Activated naive CD8-positive, alpha-beta T cell treated with anti-CD3 and anti-CD28 coated beads, Interleukin-2, amount 50 U/mL, for 24 hours (primary cell): Measurements from ENCODE around the gene ABCB10.
"Not testable (repeated sequence)": the region's sequence is repeated elsewhere in the genome, so short reads cannot be mapped to it uniquely, and the experiment has no call there.

Source experiments
- ATAC-seq: fragments of 150-1000 bp; cut with Tn5 transposase; one replicate; pipeline ENCODE4 v1.10.0; 2021
- DNase-seq: peaks from one replicate; pipeline ENCODE4 v3.0.0; 2021
- H3K27ac Mint-ChIP-seq: one replicate; pipeline ENCODE4 v1.8.0; 2021; ENCODE audit warnings: mild to moderate bottlenecking, mixed read lengths
- H3K27me3 Mint-ChIP-seq: one replicate; pipeline ENCODE4 v1.8.0; 2021; ENCODE audit warnings: mixed read lengths
- H3K36me3 Mint-ChIP-seq: one replicate; pipeline ENCODE4 v1.8.0; 2021; ENCODE audit warnings: low read depth, mixed read lengths
- H3K4me1 Mint-ChIP-seq: one replicate; pipeline ENCODE4 v1.8.0; 2021; ENCODE audit warnings: mixed read lengths
- H3K4me3 Mint-ChIP-seq: one replicate; pipeline ENCODE4 v1.8.0; 2021; ENCODE audit warnings: mild to moderate bottlenecking, moderate library complexity, mixed read lengths
- H3K9me3 Mint-ChIP-seq: one replicate; pipeline ENCODE4 v1.8.0; 2021; ENCODE audit warnings: mixed read lengths

ABCB10 gene

GRCh38 chr1:229560124-229560523 lies 1.6 kb upstream of the ABCB10 start:
- not testable (repeated sequence) for H3K27ac Mint-ChIP-seq, H3K9me3 Mint-ChIP-seq, ATAC-seq, DNase-seq, H3K36me3 Mint-ChIP-seq, H3K27me3 Mint-ChIP-seq
- H3K4me3 Mint-ChIP-seq, result peak overlapping the region; percentile 92
- H3K4me1 Mint-ChIP-seq, result peaks cover 31% of the 10 kb centered on the region

DNA sequence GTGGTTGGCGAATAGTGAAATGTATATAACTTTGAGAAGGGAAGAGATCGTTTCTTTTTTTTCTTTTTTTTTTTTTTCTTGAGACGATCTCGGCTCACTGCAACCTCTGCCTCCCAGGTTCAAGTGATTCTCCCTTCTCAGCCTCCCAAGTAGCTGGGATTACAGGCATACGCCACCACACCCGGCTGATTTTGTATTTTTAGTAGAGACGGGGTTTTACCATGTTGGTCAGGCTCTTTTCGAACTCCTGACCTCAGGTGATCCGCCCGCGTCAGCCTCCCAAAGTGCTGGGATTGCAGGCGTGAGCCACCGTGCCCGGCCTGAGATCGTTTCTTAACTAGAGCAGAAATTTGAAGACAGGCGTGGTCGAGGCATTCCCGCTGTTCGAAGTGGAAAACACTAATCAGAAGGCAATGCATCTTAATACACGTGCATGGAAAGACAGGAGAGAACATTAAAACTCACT lies 862 bp upstream of the ABCB10 start:
- H3K36me3 Mint-ChIP-seq, H3K9me3 Mint-ChIP-seq, H3K27me3 Mint-ChIP-seq, ATAC-seq: not testable (repeated sequence)
- H3K4me1 Mint-ChIP-seq, result peaks cover 38% of the 10 kb centered on the region
- H3K27ac Mint-ChIP-seq, result peak overlapping the region; percentile 93
- peak; percentile 12 for DNase-seq
- H3K4me3 Mint-ChIP-seq, result peak overlapping the region; percentile 92

- ATAC-seq, result peak; percentile 2
- DNase-seq, result peak; percentile 55
These were observed 543 bp downstream of the ABCB10 start for GRCh38 chr1:229557913-229558414.

DNA sequence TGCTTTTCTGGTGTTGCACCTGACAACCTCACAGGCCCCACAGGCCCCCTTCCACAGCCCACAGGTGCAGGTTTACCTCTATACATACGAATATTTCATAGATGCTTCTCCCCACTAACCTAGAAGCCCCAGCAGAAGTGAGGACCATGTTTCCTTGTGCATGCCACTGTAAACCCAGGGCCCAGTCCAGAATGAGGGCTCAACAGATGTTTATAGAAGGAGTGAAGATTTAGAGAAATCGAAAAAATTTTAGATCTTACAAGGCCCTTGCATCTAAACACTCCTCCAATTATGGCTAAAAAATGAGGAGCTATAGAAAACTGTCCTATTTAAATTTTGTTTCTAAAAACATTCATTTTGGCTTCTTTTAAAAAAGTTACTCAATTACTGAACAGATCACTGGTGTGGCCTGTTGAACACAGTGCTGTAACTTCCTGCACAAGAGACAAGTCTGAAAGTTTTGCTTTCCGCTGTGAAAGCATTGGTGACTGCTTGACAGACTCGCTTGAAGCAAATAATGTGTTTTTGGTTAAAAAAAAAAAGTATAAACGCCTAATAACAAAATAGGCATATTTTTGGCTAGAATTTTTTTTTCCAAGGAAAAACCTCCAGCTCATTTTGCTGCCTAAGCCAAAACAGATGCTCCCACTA lies 1.2 kb downstream of the ABCB10 start:
- Mint-ChIP-seq H3K27me3 (no peaks in the 10 kb centered on the region), H3K9me3 (no peaks in the 10 kb centered on the region), H3K4me1 (peaks cover 44% of the 10 kb centered on the region), H3K4me3 (peak overlapping the region; percentile 88), H3K27ac (peak overlapping the region; percentile 72), H3K36me3 (peaks cover 9% of the 10 kb centered on the region)
- ATAC-seq, result no peak
- DNase-seq, result no peak

More at GRCh38 chr1:229557913-229558414, 543 bp downstream of the ABCB10 start:
- peaks cover 40% of the 10 kb centered on the region for H3K4me1 Mint-ChIP-seq
- no peaks in the 10 kb centered on the region for H3K9me3 Mint-ChIP-seq
- peaks cover 6% of the 10 kb centered on the region for H3K36me3 Mint-ChIP-seq
- H3K4me3 Mint-ChIP-seq, result peak overlapping the region; percentile 88
- no peaks in the 10 kb centered on the region for H3K27me3 Mint-ChIP-seq
- H3K27ac Mint-ChIP-seq, result peak overlapping the region; percentile 72

GRCh38 chr1:229554886-229555621 lies 3.5 kb downstream of the ABCB10 start:
- Mint-ChIP-seq H3K27me3 (no peaks in the 10 kb centered on the region), H3K9me3 (no peaks in the 10 kb centered on the region), H3K4me3 (no peak overlapping the region), H3K36me3 (peaks cover 9% of the 10 kb centered on the region), H3K4me1 (peaks cover 47% of the 10 kb centered on the region), H3K27ac (no peak overlapping the region)
- ATAC-seq (no peak), DNase-seq (no peak)

DNA sequence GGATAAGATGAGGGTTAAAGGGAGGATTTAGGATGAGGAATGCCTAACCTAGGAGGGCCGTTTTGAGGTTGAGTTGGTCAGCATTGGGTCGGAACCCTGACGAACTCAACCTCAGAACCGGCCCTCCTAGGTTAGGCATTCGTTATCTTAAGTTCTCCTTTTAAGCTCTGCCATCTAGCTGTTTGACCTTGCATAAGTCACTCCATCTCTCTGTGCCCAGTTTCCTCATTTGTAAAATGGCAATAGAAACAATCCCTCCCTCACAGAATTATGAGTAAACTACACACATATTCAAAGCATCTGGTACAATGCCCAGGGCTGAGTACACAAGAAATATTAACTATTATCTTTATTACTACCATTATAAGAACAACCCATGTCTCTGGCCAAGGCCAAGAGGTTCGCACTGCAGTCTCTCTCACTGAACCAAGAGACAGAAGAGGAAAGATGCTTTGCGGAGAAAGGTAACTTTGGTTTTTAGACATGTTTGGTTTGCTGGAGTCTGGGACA lies 4.8 kb downstream of the ABCB10 start:
- no peak for ATAC-seq
- Mint-ChIP-seq H3K4me3 (no peak overlapping the region), H3K36me3 (peaks cover 13% of the 10 kb centered on the region), H3K27ac (no peak overlapping the region), H3K27me3 (no peaks in the 10 kb centered on the region), H3K4me1 (peaks cover 38% of the 10 kb centered on the region), H3K9me3 (no peaks in the 10 kb centered on the region)
- DNase-seq, result no peak

DNA sequence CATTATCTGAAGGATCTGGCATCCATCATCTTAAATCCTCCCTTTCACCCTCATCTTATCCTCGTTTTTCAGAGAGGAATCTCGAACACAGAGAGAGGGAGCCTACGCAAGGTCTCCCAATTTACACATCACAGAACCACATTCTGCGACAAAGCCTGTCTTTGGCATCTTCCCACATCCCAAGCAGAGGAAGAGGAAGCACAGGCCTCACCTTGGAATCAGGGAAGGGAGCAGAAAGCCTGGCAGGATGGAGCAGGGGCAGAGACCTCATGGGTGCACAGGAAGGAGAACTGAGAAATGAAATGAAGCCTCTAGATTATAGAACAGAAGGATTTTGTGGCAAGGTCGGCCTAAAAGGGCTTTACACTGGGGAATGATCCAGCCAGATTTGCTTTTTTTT lies 5.8 kb downstream of the ABCB10 start:
- Mint-ChIP-seq H3K36me3 (peaks cover 17% of the 10 kb centered on the region), H3K27me3 (no peaks in the 10 kb centered on the region), H3K27ac (no peak overlapping the region), H3K4me3 (no peak overlapping the region), H3K4me1 (peaks cover 37% of the 10 kb centered on the region), H3K9me3 (no peaks in the 10 kb centered on the region)
- no peak for ATAC-seq
- no peak for DNase-seq

DNA sequence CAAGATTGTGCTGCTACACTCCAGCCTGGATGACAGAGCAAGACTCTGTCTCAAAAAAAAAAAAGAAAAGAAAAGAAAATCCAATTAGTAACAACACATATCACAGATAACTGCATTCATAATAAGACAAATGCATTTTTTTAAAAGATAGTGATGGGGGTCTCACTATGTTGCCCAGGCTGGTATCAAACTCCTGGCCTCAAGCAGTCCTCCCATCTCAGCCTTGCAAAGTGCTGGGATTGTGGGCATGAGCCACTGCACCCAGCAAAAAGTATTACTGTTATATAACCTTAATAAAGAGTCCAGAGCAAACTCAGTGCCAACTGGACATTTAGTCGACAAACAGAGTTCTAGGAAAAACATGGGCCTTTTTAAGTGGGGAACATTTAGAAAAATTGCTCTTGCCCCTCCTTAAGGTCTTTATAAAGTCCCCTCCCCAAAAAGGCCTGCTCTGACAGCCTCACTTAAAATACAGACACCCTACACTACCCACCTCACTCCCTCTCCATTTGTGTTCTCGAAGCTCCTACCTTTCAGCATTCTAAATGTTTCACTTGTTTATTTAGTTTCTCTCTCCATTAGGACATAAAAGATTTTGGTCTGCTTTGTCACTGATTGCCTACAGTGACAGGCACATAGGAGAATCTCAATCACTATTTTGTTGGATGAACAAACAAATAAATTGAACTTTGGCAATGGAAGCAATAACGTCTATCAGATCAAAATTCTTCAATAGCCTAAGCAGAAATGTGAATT lies 7.5 kb downstream of the ABCB10 start:
- H3K4me3 Mint-ChIP-seq, result no peak overlapping the region
- no peak for ATAC-seq

DNA sequence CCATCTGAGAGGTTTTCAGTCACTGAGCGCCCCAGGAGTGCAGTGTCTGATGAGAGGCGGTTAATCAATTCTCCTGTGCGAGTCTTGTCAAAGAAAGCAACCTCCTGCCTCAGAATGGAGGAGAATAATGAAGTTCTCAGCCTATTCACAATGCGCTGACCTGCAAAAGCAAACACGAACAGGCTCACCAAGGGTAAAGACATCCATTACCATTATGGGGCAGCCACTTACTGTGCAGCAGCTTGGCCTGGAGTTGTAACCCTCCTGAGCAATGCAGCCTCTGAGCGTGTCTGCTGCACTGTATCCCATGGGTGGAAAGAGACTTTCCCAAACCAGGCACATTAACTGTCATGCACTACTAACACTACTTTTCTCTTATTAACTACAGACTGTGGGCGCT lies 11.0 kb downstream of the ABCB10 start:
- Mint-ChIP-seq H3K4me3 (no peak overlapping the region), H3K27ac (no peak overlapping the region)

More for the DNA sequence above, 7.5 kb downstream of the ABCB10 start:
- no peaks in the 10 kb centered on the region for H3K9me3 Mint-ChIP-seq
- H3K36me3 Mint-ChIP-seq, result peaks cover 18% of the 10 kb centered on the region
- H3K27me3 Mint-ChIP-seq, result no peaks in the 10 kb centered on the region
- peaks cover 22% of the 10 kb centered on the region for H3K4me1 Mint-ChIP-seq
- H3K27ac Mint-ChIP-seq, result peak overlapping the region; percentile 14
- no peak for DNase-seq

GRCh38 chr1:229544587-229544986 lies 13.9 kb downstream of the ABCB10 start:
- H3K27me3 Mint-ChIP-seq, result no peaks in the 10 kb centered on the region
- H3K4me1 Mint-ChIP-seq, result peaks cover 37% of the 10 kb centered on the region
- peaks cover 51% of the 10 kb centered on the region for H3K36me3 Mint-ChIP-seq
- ATAC-seq, result no peak
- H3K27ac Mint-ChIP-seq, result peak overlapping the region; percentile 78
- no peak overlapping the region for H3K4me3 Mint-ChIP-seq
- no peak for DNase-seq
- H3K9me3 Mint-ChIP-seq, result peaks cover 3% of the 10 kb centered on the region

More for the DNA sequence above, 11.0 kb downstream of the ABCB10 start:
- H3K36me3 Mint-ChIP-seq, result peaks cover 38% of the 10 kb centered on the region
- no peak for ATAC-seq
- H3K4me1 Mint-ChIP-seq, result peaks cover 30% of the 10 kb centered on the region
- H3K27me3 Mint-ChIP-seq, result no peaks in the 10 kb centered on the region
- no peak for DNase-seq
- H3K9me3 Mint-ChIP-seq, result peaks cover 3% of the 10 kb centered on the region

GRCh38 chr1:229539863-229540506 lies 18.5 kb downstream of the ABCB10 start:
- Mint-ChIP-seq H3K9me3 (peaks cover under 1% of the 10 kb centered on the region), H3K4me3 (no peak overlapping the region), H3K36me3 (peaks cover 62% of the 10 kb centered on the region), H3K27ac (no peak overlapping the region), H3K27me3 (no peaks in the 10 kb centered on the region), H3K4me1 (peaks cover 36% of the 10 kb centered on the region)
- DNase-seq (no peak), ATAC-seq (no peak)

GRCh38 chr1:229538945-229539344 lies 19.6 kb downstream of the ABCB10 start:
- DNase-seq (no peak), ATAC-seq (no peak)
- Mint-ChIP-seq H3K27me3 (no peaks in the 10 kb centered on the region), H3K4me3 (no peak overlapping the region), H3K4me1 (peaks cover 26% of the 10 kb centered on the region), H3K27ac (peak overlapping the region; percentile 22), H3K9me3 (no peaks in the 10 kb centered on the region), H3K36me3 (peaks cover 58% of the 10 kb centered on the region)

DNA sequence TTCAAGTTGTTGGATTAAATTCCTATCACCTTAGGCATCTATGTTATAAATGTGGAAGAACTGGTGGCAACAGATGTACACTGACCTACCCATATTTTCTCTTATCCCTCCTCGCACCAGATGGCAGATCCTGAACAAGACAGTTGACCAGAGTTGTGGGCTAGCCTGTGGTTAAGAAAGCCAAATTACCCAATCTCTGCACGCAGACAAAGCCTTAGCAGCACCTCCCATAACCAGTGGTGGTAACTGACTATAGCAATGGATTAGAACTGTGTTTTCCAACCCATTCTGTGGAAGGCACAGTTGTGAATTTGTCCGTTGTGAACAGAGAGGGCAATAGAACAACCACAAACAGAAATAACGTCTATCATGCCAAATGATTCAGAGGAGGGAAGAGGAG lies 20.6 kb downstream of the ABCB10 start:
- H3K36me3 Mint-ChIP-seq, result peaks cover 54% of the 10 kb centered on the region
- DNase-seq (no peak), ATAC-seq (no peak)
- H3K4me3 Mint-ChIP-seq, result no peak overlapping the region
- H3K4me1 Mint-ChIP-seq, result peaks cover 16% of the 10 kb centered on the region
- H3K27ac Mint-ChIP-seq, result peak overlapping the region; percentile 19
- no peaks in the 10 kb centered on the region for H3K27me3 Mint-ChIP-seq
- H3K9me3 Mint-ChIP-seq, result no peaks in the 10 kb centered on the region

- peaks cover 47% of the 10 kb centered on the region for H3K36me3 Mint-ChIP-seq
- no peaks in the 10 kb centered on the region for H3K9me3 Mint-ChIP-seq
- H3K4me3 Mint-ChIP-seq, result no peak overlapping the region
- H3K4me1 Mint-ChIP-seq, result peaks cover 7% of the 10 kb centered on the region
- peak overlapping the region; percentile 17 for H3K27ac Mint-ChIP-seq
- DNase-seq (no peak), ATAC-seq (no peak)
- H3K27me3 Mint-ChIP-seq, result no peaks in the 10 kb centered on the region
These were observed 21.5 kb downstream of the ABCB10 start for GRCh38 chr1:229536982-229537381.
